IPS-NIHi11 (cell line): ENCODE data around the gene MIEF2.

Experiments used
- DNase-seq: peaks from one replicate; pipeline ENCODE4 v3.0.0; 2012; ENCODE audit warnings: mixed read lengths, low spot score

Gene MIEF2

GRCh38 chr17:18235743-18236256 is 24.7 kb upstream of the MIEF2 start:
- DNase-seq = no peak

DNA sequence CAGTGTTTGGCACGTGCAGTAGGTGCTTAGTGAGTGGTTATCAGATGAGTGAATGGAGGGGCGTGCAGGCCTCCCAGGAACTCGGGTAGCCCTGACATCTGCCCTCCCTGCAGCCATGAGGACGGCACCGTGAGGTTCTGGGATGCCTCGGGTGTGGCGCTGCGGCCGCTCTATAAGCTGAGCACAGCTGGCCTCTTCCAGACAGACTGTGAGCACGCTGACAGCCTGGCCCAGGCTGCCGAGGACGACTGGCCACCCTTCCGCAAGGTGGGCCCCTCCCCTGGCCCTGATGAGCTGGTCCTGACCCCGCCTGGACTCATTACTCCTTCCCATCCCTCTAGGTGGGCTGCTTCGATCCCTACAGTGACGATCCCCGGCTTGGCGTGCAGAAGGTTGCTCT is 24.0 kb upstream of the MIEF2 start:
- no peak for DNase-seq

- DNase-seq = no peak
Measured at GRCh38 chr17:18237461-18237860, 23.0 kb upstream of the MIEF2 start.

DNA sequence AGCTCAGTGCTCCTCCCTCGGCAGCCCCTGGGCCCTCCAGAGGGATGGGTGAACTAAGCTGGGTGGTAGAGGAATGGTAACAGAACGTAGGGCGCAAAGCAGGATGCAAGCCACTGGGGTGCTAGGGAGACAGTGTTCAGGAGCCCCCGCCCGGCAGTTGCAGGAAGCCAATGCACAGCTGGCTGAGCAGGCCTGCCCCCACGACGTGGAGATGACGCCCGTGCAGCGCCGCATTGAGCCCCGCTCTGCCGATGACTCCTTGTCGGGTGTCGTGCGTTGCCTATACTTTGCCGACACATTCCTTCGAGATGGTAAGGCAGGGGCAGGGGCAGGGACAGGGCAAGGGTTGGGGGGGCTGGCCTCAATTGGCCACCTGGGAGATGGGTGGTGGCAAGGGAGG is 22.2 kb upstream of the MIEF2 start:
- no peak for DNase-seq

- no peak for DNase-seq
Measured at GRCh38 chr17:18240449-18240848, 20.0 kb upstream of the MIEF2 start.

GRCh38 chr17:18241229-18241871 is 19.1 kb upstream of the MIEF2 start:
- no peak for DNase-seq

DNA sequence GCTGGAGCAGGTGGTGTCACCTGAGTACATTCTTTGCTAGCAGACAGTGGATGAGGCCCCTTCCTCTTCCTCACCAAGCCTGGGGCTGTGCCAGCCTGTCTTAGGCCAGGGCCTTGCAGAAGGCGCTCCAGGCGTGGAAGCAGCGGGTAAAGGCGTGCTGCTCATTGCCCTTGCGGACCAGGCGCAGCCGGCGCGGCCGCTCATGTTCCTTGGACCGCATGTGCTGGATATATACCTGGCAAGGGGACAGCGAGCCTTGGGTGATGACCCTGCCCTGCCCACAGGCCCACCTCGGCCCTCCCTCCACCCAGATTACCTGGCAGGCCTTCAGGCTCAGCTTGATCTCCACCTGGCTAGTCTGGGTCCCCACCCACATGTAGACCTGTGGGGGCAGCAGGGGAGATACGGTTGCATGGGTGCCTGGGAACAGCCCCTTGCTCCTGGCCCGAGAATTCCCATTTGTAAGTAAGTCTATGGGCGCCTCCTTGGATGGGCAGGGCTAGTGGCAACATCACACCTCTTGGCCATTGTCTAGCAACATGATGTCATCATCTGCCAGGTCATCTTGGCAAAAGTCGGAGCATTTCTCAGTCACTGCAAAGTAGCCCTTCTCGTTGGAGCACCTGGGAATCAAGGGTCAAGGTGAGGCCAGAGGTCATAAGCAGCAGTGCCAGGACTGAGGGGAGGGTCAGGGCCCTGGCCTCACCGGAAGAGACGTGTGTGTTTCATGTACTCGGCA is 15.3 kb upstream of the MIEF2 start:
- DNase-seq = no peak

GRCh38 chr17:18246109-18246725 is 14.2 kb upstream of the MIEF2 start:
- DNase-seq = no peak

- DNase-seq = peak; percentile 98
Measured at GRCh38 chr17:18246880-18247612, 13.4 kb upstream of the MIEF2 start.

GRCh38 chr17:18247613-18248001 is 12.9 kb upstream of the MIEF2 start:
- no peak for DNase-seq

- DNase-seq = peak; percentile 81
Measured at GRCh38 chr17:18248300-18248731, 12.1 kb upstream of the MIEF2 start.

- no peak for DNase-seq
Measured at GRCh38 chr17:18248811-18249210, 11.7 kb upstream of the MIEF2 start.

GRCh38 chr17:18250259-18250658 is 10.2 kb upstream of the MIEF2 start:
- DNase-seq = peak; percentile 54

- DNase-seq = no peak
Measured at GRCh38 chr17:18250708-18251107, 9.8 kb upstream of the MIEF2 start.

- no peak for DNase-seq
Measured at GRCh38 chr17:18251204-18251603, 9.3 kb upstream of the MIEF2 start.

- no peak for DNase-seq
Measured at GRCh38 chr17:18252160-18252559, 8.3 kb upstream of the MIEF2 start.

- DNase-seq = no peak
Measured at GRCh38 chr17:18253187-18253884, 7.1 kb upstream of the MIEF2 start.

- DNase-seq = no peak
Measured at GRCh38 chr17:18253947-18254821, 6.3 kb upstream of the MIEF2 start.

- DNase-seq = no peak
Measured at GRCh38 chr17:18254888-18255649, 5.4 kb upstream of the MIEF2 start.

GRCh38 chr17:18256351-18256750 is 4.1 kb upstream of the MIEF2 start:
- DNase-seq = no peak
